HL-60 (cell line): ENCODE data around the gene ZBTB21.

ENCODE experiments used
- CTCF ChIP-seq: IDR thresholded peaks from one replicate; pipeline ENCODE4 v1.5.1; 2011; ENCODE audit warnings: low read length, control low read depth, inconsistent platforms; ENCODE audit not compliant: insufficient read depth
- GABPA ChIP-seq: IDR thresholded peaks from 2 replicates; pipeline ENCODE4 v1.6.1; 2012; ENCODE audit warnings: low read depth
- POLR2AphosphoS5 ChIP-seq: IDR thresholded peaks from 2 replicates; pipeline ENCODE4 v1.6.1; 2012; ENCODE audit warnings: low read depth
- REST ChIP-seq: IDR thresholded peaks from 2 replicates; pipeline ENCODE4 v1.6.1; 2012; ENCODE audit warnings: low read depth; ENCODE audit not compliant: insufficient replicate concordance
- SPI1 ChIP-seq: IDR thresholded peaks from 2 replicates; pipeline ENCODE4 v1.6.1; 2012; ENCODE audit warnings: low read depth, mild to moderate bottlenecking, borderline replicate concordance

- no peak for TF ChIP-seq CTCF
- TF ChIP-seq POLR2AphosphoS5: no peak
- TF ChIP-seq REST: no peak
- no peak for TF ChIP-seq GABPA
- TF ChIP-seq SPI1: no peak
These were observed 8.4 kb downstream of the ZBTB21 start for GRCh38 chr21:42001781-42002180.
